OCI-LY7 (cell line): Measurements from ENCODE around the gene NRP1. TPM values are rescaled to one million over a fixed set of nuclear protein-coding genes. Genes with fewer than 3 reads are reported as not detected.

Source experiments
- BruUV-seq: library from RNA; stranded (reverse); fragments of 400-500 nt; replicated peaks from 2 replicates; lab custom pipeline; 2021; lab: Mats Ljungman, UMichigan
- CTCF ChIA-PET: fragments of 300-600 bp; sonication (Branson Sonifier 250); formaldehyde crosslinking; loops from one replicate; lab custom pipeline; 2022; ENCODE audit warnings: antibody characterized with exemption; ENCODE audit not compliant: unreplicated experiment; lab: Charles Lee
- POLR2A ChIA-PET: fragments of 300-600 bp; sonication (Branson Sonifier 250); formaldehyde crosslinking; loops from one replicate; lab custom pipeline; 2022; ENCODE audit warnings: antibody characterized with exemption; lab: Charles Lee
- DNase-seq: peaks from one replicate; pipeline ENCODE4 v3.0.0-alpha.2; 2015; ENCODE audit warnings: low spot score
- H2AFZ ChIP-seq: fragments of 200-600 bp; sonication (generic), shearing (Covaris generic); 2 replicates; pipeline ENCODE4 v1.6.1; 2014; ENCODE audit warnings: mild to moderate bottlenecking, antibody characterized with exemption, low read length, moderate library complexity
- H3K27ac ChIP-seq: fragments of 200-600 bp; sonication (generic); 2 replicates; pipeline ENCODE4 v1.5.1; 2014; ENCODE audit warnings: mixed run types, low read depth, mild to moderate bottlenecking, moderate library complexity, low read length, inconsistent platforms; ENCODE audit not compliant: poor library complexity, severe bottlenecking
- H3K36me3 ChIP-seq: fragments of 200-600 bp; sonication (generic); 2 replicates; pipeline ENCODE4 v1.6.1; 2014; ENCODE audit warnings: mild to moderate bottlenecking, antibody characterized with exemption, low read length, moderate library complexity, mixed read lengths; ENCODE audit not compliant: insufficient read depth
- H3K4me1 ChIP-seq: fragments of 200-600 bp; sonication (generic); 2 replicates; pipeline ENCODE4 v1.5.1; 2014; ENCODE audit warnings: mild to moderate bottlenecking, low read length; ENCODE audit not compliant: insufficient read depth, poor library complexity, severe bottlenecking
- H3K4me2 ChIP-seq: fragments of 200-600 bp; sonication (generic); 2 replicates; pipeline ENCODE4 v1.6.1; 2014; ENCODE audit warnings: mild to moderate bottlenecking, low read length
- H3K4me3 ChIP-seq: fragments of 200-600 bp; sonication (generic); 2 replicates; pipeline ENCODE4 v1.5.1; 2014; ENCODE audit warnings: mild to moderate bottlenecking, low read depth, low read length; ENCODE audit not compliant: poor library complexity, severe bottlenecking
- H3K79me2 ChIP-seq: fragments of 200-600 bp; sonication (generic); 2 replicates; pipeline ENCODE4 v1.6.1; 2016; ENCODE audit warnings: low read depth, mild to moderate bottlenecking, low read length, moderate library complexity, mixed read lengths; ENCODE audit not compliant: insufficient read depth
- H3K9me2 ChIP-seq: fragments of 200-600 bp; sonication (generic); 2 replicates; pipeline ENCODE4 v1.6.1; 2016; ENCODE audit warnings: mild to moderate bottlenecking, low read length, mixed read lengths; ENCODE audit not compliant: insufficient read depth
- H3K9me3 ChIP-seq: fragments of 200-600 bp; sonication (generic); 2 replicates; pipeline ENCODE4 v1.6.1; 2014; ENCODE audit warnings: mild to moderate bottlenecking, mixed run types, low read length, mixed read lengths
- H4K20me1 ChIP-seq: fragments of 200-600 bp; sonication (generic); 2 replicates; pipeline ENCODE4 v1.6.1; 2014; ENCODE audit warnings: mild to moderate bottlenecking, antibody characterized with exemption, low read length, moderate library complexity, mixed read lengths; ENCODE audit not compliant: insufficient read depth
- EZH2phosphoT487 ChIP-seq: fragments of 200-600 bp; sonication (generic); IDR thresholded peaks from 2 replicates; pipeline ENCODE4 v1.6.1; 2018; ENCODE audit warnings: low read depth, borderline replicate concordance, mild to moderate bottlenecking, mixed run types, antibody characterized with exemption, low read length, moderate library complexity, mixed read lengths
- intact Hi-C: fragments of 100-400 bp; cut with micrococcal nuclease; formaldehyde crosslinking; loops from one replicate; pipeline ENCODE4 v1.10.0; 2022; ENCODE audit not compliant: unreplicated experiment
- total RNA-seq, 2 experiments: library from RNA; depleted of rRNA in 1 of 2; stranded (reverse); fragments of >200 nt in 1 of 2; shearing (Covaris generic) in 1 of 2; gene quantifications; 2 replicates each; pipeline ENCODE4 v1.2.3, GENCODE V29; 2014 to 2022
- TF ChIP-seq, protein P1 (sequence below): fragments of 200-600 bp; sonication (generic); conservative IDR thresholded peaks from 2 replicates; pipeline ENCODE4 v1.5.1; 2014; ENCODE audit warnings: mild to moderate bottlenecking, antibody characterized with exemption, low read length, moderate library complexity, mixed read lengths

NRP1 gene
- total RNA-seq, 2 experiments from 2014 or later, result not detected

GRCh38 chr10:33345236-33345635 is 10.8 kb upstream of the NRP1 start:
- no peak for DNase-seq
- Histone ChIP-seq H3K27ac (no peak overlapping the region), H3K9me2 (no peaks in the 10 kb centered on the region), H2AFZ (no peak overlapping the region), H3K36me3 (no peaks in the 10 kb centered on the region), H3K79me2 (no peaks in the 10 kb centered on the region), H4K20me1 (no peaks in the 10 kb centered on the region), H3K9me3 (no peaks in the 10 kb centered on the region), H3K4me3 (no peak overlapping the region), H3K4me1 (no peaks in the 10 kb centered on the region), H3K4me2 (no peak overlapping the region)
- ChIA-PET CTCF (no interaction called here), POLR2A (interaction anchor here (0.5 kb wide), 1 partner anchor 224 kb away, joined by 4 read pairs; no protein-coding TSS in a partner anchor)
- no TSS peak for BruUV-seq
- intact Hi-C loops, result no loop called here
- no peak for TF ChIP-seq EZH2phosphoT487
- TF ChIP-seq, protein P1, sequence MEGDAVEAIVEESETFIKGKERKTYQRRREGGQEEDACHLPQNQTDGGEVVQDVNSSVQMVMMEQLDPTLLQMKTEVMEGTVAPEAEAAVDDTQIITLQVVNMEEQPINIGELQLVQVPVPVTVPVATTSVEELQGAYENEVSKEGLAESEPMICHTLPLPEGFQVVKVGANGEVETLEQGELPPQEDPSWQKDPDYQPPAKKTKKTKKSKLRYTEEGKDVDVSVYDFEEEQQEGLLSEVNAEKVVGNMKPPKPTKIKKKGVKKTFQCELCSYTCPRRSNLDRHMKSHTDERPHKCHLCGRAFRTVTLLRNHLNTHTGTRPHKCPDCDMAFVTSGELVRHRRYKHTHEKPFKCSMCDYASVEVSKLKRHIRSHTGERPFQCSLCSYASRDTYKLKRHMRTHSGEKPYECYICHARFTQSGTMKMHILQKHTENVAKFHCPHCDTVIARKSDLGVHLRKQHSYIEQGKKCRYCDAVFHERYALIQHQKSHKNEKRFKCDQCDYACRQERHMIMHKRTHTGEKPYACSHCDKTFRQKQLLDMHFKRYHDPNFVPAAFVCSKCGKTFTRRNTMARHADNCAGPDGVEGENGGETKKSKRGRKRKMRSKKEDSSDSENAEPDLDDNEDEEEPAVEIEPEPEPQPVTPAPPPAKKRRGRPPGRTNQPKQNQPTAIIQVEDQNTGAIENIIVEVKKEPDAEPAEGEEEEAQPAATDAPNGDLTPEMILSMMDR, result no peak

DNA sequence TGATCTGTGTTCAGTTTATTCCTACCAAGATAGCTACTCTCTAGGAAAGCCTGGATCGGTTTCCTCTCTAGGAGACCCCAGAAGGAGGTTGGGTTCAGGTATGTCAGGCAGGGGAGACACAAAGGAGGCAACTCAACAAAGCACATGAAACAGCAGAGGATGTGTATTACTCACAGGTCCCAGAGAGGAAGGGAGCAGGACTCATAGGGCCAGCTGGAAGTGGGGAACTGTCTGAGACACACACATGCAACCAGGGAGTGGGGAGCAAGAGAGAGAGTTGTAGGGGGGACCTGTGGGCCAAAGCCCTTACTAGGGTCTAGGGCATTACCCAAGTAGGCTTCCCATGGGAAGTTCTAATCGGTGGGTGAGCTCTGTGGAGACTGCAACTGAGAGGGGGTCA is 10.2 kb upstream of the NRP1 start:
- Histone ChIP-seq H3K27ac (no peak overlapping the region), H3K4me3 (no peak overlapping the region), H3K4me1 (no peaks in the 10 kb centered on the region), H3K36me3 (no peaks in the 10 kb centered on the region), H2AFZ (no peak overlapping the region), H3K79me2 (no peaks in the 10 kb centered on the region), H3K4me2 (no peak overlapping the region), H3K9me3 (no peaks in the 10 kb centered on the region), H4K20me1 (no peaks in the 10 kb centered on the region), H3K9me2 (no peaks in the 10 kb centered on the region)
- no peak for DNase-seq
- CTCF ChIA-PET, result no interaction called here
- POLR2A ChIA-PET, result no interaction called here
- no TSS peak for BruUV-seq
- no peak for TF ChIP-seq EZH2phosphoT487
- TF ChIP-seq, protein P1, result no peak
- intact Hi-C loops, result no loop called here

DNA sequence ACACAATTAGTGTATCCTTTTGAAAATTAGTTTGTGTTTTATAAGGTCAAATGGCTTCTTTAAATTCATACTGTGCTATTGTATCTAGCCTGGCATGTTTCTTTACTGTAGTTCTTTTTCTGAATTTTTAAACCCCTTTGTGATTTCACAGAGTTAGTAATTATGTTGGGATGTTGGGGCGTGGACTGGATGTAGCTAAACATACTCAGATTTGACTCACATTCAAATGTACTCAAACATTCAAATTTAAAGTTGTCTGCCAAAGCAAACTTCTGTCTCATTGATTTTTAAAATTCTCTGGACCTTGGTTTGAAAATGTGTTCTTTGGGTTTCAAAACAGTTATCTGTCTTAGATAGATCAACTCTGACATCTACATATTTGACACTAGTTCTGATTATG is 7.2 kb upstream of the NRP1 start:
- Histone ChIP-seq H3K27ac (no peak overlapping the region), H3K4me1 (no peaks in the 10 kb centered on the region), H3K9me2 (no peaks in the 10 kb centered on the region), H3K4me3 (no peak overlapping the region), H3K9me3 (no peaks in the 10 kb centered on the region), H3K4me2 (no peak overlapping the region), H2AFZ (no peak overlapping the region), H3K79me2 (no peaks in the 10 kb centered on the region), H4K20me1 (no peaks in the 10 kb centered on the region), H3K36me3 (no peaks in the 10 kb centered on the region)
- DNase-seq, result no peak
- TF ChIP-seq, protein P1, result no peak
- no peak for TF ChIP-seq EZH2phosphoT487
- CTCF ChIA-PET, result no interaction called here
- intact Hi-C loops, result no loop called here
- POLR2A ChIA-PET, result interaction anchor here (0.6 kb wide), 1 partner anchor 184 kb away, joined by 4 read pairs; no protein-coding TSS in a partner anchor
- BruUV-seq, result no TSS peak
